GM18867 (cell line): ENCODE results near the gene PERM1.
"Not testable (repeated sequence)": the region's sequence is repeated elsewhere in the genome, so short reads cannot be mapped to it uniquely, and the experiment has no call there.

Source experiments
- ATAC-seq: cut with Tn5 transposase; IDR thresholded peaks from one replicate; pipeline ENCODE4 v1.9.1; 2021; ENCODE audit warnings: mild to moderate bottlenecking, moderate library complexity; ENCODE audit not compliant: unreplicated experiment

The PERM1 gene

DNA sequence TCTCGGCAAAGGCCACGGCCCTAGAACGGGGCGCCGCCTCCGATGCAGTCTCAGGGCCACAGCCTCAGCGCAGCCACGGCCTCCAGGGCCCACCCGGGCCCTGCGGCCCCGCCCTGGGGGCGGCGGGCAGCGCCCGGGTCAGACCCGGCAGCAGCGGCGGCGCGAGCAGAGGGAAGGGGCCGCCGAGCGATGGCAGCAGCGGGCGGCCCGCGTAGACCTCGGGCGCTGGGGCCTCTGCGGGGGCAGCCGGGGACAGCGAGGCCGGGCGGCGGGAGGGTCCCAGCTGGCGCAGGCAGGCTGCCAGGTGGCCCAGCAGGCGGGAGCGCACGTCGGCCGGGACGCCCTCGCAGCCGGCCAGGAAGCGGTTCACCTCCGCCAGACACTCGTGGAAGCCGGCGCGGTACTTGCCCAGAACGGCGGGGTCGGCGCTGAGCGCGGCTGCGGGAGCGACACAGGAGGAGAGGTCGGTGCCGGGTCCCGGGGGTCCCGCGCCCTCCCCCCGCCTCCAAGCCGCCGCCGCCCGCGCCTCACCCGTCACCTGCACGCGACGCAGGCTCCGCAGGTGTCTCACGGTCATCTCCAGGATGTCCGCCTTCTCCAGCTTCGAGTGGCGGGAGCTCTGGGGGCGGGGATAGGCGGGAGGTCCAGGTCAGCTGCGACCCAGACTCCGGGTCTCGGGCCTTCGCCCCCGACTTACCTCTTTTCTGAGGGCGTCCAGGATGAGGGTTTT lies 17.3 kb upstream of the PERM1 start:
- ATAC-seq = no peak

DNA sequence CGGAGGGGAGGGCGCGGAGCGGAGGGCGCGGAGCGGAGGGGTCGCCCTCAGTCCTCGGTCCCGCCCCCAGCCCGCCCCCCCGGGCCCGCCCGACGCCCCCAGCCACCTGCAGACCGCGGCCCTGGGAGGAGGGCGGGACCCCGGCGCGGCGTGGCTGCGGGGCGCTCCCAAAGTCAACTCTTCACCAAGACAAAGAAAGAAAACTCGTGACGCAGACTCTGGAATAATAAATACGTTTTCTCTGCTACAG lies 16.8 kb upstream of the PERM1 start:
- no peak for ATAC-seq

DNA sequence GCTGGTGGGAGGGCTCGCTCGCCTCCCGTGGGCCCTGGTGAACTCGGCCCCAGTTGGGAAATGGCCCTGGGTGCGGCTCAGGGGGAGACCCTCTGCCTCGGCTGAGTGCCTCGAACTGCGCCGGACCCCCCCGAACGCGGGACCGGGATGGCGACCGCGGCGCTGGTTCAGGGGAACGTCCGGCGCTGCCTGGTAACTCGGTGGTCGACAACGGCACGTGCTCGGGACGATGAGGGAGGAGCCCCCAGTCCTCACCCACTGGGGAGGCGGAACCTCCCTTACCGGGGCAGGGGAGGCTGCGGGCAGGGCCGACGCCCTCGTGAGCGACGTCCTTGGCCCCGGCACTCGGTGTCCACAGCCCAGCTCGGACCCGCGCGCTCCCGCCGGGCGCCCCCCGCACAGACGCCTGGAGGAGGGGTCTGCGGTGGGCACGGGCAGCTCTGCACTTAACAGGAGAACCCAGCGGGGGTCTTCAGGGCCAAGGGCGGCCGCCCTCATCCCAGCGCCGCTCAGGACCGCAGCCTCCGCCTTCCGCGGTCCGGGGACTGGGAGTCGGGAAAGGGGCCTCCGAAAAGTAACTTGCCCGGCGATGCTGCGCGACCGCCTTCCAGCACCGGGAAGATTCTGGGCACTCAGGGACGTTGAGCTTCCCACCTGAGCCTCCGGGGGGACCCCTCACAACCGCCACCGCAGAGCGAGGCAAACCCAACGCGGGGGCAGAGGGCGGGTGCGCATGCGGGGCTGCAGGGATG lies 16.3 kb upstream of the PERM1 start:
- ATAC-seq = no peak

DNA sequence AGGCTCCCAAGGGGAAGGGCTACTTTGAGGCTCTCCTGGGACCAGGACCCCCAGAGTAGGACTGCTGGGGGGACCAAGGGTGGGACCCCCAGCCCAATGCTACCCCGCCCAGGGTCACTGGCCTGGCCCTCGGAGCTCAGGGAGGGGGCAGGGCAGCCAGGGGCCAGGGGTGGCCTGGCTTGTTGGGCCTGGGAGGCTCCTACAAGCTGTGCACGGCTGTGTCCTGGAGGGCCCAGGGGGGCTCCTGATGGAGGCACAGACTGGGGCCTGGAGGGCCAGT lies 15.8 kb upstream of the PERM1 start:
- ATAC-seq = no peak

DNA sequence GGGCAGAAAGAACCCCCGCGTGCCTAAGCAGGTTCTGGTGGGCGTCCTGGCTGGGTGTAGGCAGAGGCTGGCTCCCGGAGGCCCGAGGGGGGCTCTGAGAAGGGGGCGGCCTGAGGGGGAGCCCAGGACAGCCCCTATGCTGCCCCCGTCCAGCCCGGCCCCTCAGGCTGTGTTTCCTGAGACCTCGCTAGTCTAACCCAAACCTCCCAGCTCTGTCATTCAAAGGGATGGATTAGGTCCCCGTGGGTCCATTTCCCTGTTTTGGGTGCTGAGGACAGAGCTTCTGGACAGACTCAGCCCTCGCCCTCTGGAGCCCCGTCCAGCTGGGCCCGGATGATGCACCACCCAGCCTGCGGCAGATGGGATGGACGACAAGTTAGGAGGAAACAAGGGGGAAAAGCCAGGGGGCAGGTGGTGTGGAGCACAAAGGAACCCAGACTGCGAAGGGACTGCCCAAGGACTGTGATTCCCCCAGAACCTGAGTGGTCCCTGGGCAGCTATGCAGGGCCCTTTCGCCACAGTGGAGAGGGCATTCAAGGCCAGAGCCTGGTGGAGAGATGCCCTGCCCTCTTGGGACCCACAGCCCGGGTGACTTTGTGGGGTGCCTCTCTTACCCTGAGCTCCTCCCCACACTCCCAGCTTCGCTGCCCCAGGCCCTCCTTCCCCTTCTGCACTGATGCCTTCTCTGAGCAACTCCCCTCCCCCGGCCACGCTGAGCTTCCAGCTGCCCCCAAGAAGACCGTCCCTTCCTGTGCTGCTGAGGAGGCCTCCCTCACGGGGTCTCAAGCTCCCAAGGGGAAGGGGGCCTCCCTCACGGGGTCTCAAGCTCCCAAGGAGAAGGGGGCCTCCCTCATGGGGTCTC lies 15.2 kb upstream of the PERM1 start:
- ATAC-seq = no peak

DNA sequence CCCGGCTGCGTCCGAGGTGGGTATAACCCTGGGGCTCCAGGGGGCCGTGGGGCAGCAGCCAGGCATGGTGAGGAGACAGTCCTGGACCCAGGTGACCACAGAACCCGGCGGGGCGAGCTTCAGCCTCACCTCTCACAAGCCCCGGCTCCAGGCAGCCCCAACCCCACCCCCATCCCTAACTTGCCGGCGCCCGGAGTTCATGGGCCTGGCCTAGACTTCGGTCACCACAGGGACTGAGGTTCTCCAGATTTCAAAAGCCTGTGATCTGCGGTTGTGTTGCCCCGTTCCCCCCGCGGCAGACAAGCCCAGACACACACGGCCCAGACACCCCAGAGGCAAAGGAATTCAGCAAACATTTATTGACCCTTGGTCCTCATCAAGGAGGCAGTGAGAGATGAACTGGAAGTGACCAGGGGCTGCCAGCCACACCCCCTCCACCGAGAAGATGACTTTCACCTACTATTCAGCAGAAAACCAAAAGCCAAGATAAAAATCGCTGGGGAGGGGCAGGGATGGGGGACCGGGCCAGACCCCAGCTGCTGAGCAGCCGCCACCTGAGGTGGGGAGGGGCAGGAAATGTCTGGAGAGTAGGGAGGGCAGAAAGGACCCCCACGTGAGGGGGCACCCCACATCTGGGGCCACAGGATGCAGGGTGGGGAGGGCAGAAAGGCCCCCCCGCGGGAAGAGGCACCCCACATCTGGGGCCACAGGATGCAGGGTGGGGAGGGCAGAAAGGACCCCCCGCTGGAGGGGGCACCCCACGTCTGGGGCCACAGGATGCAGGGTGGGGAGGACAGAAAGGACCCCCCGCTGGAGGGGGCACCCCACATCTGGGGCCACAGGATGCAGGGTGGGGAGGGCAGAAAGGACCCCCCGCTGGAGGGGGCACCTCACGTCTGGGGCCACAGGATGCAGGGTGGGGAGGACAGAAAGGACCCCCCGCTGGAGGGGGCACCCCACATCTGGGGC lies 14.1 kb upstream of the PERM1 start:
- ATAC-seq = no peak

DNA sequence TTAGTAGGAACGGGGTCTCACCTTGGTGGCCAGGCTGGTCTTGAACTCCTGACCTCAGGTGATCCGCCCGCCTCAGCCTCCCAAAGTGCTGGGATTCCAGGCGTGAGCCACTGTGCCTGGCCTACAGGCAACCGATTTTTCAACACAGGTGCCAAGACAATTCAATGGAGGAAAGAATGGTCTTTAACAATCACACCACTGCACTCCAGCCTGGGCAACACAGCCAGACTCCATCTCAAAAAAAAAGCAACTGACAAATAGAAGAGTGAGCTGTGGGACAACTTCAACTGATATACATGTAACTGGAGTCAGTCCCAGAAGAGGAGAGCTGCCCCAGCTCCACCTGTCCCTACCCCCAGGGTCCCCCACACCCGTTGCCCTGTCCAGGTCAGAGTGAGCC lies 12.7 kb upstream of the PERM1 start:
- ATAC-seq = not testable (repeated sequence)

DNA sequence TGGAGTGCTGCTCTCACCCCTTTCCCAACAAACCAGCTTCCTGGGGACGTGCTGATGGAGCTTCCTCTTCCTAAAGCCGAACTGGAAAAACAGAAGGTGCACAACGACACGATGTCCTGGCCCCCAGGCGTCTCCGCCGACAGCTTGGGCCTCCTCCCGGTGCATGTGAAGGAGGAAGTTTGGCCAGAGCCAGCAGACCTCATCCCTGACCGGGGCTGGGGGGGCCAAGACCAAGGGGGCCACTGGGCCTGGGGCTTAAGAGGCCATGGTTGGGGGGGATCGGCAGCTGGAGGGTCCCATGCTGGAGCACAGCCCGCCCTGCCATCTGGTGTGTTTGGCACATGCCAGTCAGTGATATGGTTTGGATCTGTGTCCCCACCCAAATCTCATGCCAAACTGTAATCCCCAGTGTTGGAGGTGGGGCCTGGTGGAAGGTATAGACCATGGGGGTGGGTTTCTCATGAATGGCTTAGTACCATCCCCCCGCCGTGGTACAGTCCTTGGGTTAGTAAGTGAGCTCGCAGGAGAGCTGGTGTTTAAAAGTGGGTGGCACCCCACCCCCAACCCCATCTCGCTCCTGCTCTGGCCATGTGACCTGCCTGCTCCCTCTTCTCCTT lies 11.6 kb upstream of the PERM1 start:
- no peak for ATAC-seq

DNA sequence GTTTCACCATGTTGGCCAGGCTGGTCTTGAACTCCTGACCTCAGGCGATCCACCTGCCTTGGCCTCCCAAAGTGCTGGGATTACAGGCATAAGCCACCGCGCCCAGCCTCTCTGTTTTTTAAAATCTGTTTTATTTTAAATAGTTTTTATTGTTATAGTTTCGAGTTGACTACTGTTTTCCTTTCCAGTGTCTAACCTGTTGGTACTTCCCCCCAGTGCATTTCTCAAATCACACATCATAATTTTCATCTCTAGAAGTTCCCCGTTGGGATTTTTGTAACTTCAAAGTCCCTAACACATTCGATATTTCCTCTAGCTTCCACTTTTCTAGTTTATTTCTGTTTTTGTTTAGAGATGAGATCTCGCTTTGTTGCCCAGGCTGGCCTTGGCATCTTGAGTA lies 10.5 kb upstream of the PERM1 start:
- ATAC-seq = no peak

DNA sequence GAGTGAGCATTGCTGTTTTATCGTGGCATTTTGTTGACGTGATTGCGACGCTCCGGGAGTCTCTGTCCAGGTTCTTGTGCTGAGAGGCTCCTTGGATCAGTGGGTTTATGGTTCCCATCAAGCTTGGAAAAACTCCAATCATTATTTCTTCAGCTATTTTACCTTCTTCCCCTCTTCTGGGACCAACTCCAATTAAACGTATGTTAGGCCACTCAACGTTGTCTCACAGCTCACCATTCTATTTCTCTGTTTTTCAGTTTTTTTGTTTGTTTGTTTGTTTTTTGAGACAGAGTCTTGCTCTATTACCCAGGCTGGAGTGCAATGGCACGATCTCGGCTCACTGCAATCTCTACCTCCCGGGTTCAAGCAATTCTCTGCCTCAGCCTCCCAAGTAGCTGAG lies 10.0 kb upstream of the PERM1 start:
- ATAC-seq = no peak

DNA sequence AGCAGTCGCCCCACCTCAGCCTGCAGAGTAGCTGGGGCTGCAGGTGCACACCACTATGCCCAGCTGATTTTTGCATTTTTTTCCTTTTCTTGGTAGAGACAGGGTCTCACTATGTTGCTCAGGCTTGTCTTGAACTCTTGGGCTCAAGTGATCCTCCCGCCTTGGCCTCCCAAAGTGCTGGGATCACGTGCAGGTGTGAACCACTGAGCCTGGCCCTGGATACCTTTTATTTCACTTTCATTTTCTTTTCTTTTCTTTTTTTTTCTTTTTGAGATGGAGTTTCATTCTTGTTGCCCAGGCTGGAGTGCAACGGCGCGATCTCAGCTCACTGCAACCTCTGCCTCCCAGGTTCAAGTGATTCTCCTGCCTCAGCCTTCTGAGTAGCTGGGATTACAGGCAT lies 9.4 kb upstream of the PERM1 start:
- not testable (repeated sequence) for ATAC-seq

DNA sequence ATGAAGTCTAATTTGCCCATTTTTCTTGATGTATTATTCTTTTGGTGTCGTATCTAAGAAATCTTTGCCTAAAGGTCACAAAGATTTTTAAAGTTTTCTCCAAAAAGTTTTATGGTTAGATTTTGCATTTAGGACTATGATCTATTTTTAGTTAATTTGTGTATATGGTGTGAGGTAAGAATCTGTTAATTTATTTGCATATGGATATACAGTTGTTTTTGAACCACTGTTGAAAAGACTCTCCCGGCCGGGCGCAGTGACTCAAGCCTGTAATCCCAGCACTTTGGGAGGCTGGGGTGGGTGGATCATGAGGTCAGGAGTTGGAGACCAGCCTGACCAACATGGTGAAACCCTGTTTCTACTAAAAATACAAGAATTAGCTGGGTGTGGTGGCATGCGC lies 6.2 kb upstream of the PERM1 start:
- ATAC-seq = not testable (repeated sequence)

DNA sequence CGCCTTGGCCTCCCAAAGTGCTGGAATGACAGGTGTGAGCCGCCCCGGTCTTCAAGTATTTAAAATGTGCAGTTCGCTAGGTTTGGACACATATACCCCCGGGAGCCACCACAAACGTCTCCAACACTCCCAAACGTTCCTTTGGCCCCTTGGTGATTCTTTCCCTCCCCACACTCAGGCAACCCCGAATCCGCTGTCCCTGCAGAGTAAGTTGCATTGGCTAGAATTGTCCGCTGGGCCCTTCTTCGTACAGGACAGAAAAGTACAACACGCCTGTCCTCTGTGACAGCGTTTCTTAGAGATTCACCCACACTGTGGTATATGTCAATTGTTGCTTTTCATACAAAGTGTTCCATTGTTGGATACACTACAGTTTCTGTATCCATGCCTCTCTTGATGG lies 3.2 kb upstream of the PERM1 start:
- ATAC-seq = no peak

DNA sequence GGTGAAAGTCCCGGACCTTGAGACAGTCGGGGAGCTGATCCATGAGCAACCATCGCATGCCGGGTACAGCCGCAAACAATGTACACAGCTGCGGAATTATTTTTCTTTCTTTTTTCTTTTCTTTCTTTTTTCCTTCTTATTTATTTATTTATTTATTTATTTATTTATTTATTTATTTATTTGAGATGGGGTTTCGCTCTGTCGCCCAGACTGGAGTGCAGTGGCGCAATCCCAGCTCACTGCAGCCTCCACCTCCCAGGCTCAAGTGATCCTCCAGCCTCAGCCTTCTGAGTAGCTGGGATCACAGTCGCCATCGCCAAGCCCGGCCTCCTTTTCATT lies 2.6 kb upstream of the PERM1 start:
- ATAC-seq = no peak

DNA sequence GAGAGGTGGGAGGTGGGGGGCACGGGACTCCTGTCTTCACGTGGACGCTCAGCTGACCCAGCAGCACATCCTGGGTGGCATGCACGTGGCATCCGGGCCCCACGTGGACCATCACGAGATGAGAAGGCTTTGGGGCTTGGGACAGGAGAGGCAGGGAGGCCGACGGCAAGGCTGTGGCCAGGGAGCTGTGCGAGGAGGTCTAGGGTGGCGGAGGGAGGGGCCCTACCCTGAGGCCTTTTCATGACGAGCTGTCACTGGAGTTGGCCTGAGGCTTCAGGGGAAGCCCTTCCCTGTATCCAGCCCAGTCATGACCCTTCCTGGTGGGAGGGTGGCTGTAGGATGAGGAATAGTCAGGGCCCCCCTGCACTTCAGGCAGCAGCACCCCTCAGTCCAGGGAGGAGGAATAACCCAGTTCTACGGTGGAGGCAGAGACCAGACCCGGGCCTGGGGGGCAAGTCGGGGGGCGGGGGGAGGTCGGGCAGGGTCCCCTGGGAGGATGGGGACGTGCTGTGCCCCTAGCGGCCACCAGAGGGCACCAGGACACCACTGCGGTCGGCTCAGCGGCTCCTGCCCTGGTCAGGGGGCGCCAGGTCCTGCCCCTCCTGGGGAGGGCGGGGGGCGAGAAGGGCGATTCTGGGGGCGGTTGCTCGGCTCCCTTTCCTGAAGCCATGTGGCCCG lies 2.0 kb upstream of the PERM1 start:
- ATAC-seq = no peak

DNA sequence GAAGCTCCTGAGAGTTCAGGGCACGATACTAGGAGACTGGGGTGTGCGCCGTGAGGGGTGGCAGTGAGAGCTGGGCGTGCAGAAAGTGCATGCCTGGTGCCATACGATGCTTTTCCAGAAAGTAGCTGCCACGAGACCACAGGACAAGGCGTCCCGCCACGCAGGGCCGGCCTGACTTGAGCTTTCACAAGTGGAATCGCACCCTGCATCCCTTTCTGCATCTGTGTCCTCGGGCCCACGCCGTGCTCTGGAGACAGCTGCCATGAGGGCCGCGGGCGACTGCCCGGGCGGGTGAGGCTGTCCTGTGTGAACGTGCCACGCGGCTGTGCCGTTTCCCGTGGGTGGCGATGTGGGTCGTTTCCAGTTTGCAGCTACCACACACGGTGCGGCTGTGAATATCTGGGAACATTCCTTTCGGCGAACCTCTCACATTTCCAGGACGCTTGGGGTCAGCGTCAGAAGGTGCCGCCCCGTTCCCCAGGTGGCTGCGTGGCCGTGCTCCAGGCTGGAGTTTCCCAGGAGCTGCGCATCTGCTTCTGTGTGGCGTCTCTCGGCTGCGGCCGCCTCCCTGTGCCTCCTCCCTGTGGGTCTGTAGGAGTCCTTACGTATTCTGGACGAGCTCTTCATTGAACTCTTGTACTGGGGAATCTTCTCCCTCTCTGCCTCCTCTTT lies 1.0 kb upstream of the PERM1 start:
- no peak for ATAC-seq

DNA sequence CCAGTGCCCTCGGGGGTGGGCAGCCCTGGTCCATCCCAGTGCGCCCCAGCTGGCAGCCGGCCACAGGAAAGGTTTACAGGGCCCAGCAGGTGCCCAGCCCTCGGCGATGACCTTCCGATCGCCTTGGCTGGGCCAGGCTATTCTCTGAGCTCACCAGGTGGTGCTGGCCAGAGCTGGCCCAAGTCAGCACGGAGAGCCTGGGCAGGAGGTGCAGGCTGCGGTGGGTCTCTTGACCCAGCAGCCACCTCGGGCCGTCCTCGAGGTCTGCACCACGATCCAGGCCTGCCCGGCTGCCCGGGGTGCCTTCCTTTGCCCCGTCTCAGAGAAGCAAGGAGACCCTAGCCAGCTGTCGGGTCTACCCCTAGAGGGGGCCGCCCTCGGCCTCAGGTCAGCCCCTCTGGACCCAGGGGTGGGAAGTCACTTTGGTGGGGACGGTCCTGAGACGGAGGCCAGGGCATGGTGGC lies 370 bp downstream of the PERM1 start:
- no peak for ATAC-seq

DNA sequence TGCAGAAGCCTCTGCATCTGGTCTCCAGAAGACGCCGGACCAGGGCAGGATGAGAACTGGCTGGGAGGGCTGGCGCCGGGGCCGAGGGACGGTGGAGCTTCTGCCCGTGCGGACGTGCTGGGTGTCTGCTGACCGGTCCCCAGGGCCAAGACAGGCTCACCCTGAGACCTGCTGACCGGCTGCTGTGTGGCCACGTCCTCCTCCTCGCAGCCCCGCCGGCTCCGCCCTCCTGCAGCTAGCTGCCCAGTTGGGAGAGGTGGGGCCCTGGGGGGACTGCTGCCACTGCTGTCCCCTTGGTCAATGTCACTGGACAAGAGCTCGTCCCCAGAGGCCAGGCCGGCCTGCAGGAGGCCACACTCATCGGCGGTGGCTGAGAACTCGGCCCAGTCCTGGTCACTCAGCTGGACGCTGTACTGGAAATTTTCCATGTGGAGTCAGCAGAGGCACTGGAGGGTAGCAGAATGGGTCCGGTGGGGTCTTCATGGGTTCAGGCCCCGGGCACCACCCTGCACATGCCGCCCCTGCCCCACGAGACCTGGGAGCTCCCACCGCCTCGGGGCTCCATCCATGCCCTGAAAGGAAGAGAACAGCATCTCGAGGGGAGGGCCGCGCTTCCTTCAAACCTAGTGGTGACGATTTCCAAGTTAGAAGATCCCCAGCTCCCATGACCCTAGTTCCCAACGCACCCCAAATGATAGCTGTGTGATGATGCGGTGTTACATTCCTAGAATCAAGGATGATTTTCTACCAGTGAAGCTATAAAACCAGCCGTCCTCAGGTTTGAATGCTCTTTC lies 1.1 kb downstream of the PERM1 start:
- no peak for ATAC-seq

DNA sequence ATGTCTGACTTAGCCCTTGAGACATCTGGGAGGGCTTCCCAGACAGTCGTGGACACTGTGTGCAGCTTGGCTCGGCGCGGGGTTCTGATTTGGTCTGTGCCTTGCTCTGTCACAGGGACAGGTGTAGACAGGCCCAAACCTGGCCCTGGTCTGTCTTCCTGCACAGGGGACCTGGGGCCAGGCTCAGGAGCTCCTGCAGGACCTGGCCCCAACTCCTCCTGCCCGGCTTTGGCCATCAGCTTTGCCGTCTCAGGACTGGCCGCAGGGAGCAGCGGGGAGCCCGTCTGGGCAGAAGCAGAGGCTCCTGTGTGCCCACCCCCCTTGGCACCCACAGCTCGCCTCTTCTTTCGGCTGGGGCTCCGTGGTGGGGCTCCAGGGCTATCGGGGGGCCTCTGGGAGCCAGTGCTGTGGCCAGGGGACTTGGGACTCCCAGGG lies 1.7 kb downstream of the PERM1 start:
- ATAC-seq = no peak
